Endometrium (tissue), 2 donors: ENCODE data around the gene SYNDIG1.

Experiments
- FAIRE-seq: peaks from 2 replicates; lab custom pipeline; 2012; peaks lifted over from hg19 to GRCh38; lab: Jason Lieb, UNC
- donor health status: control.
- donor health status: control.

SYNDIG1 gene

DNA sequence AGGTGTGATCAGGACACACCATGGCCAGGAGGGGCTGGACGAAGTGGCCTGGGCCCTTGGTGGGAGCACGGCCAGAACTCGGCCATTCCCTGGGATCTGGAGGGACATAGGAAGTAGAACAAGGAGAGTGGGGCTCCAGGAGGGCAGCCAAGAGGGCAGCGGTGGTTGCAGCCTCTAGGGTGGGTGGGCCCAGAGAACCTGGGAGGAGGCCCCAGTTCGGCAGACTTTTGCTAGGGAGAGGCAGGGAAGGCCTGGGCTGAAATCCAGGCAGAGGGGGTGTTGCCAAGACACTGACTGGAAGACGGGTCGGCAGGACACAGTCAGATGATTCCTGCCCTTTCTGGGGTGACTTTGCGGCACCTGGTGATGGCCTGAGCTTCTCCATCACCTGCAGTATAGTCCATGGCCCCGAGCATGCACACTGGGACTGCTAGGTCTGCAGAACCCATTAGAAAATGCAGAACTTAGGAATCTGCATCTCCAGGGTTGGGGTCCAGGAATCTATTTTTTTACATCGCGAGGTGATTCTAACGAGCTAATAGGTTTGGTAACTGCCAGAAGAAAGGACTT lies 224.8 kb downstream of the SYNDIG1 start:
- no peak for FAIRE-seq

GRCh38 chr20:24694727-24695528 lies 225.5 kb downstream of the SYNDIG1 start:
- peak; percentile 15 for FAIRE-seq

DNA sequence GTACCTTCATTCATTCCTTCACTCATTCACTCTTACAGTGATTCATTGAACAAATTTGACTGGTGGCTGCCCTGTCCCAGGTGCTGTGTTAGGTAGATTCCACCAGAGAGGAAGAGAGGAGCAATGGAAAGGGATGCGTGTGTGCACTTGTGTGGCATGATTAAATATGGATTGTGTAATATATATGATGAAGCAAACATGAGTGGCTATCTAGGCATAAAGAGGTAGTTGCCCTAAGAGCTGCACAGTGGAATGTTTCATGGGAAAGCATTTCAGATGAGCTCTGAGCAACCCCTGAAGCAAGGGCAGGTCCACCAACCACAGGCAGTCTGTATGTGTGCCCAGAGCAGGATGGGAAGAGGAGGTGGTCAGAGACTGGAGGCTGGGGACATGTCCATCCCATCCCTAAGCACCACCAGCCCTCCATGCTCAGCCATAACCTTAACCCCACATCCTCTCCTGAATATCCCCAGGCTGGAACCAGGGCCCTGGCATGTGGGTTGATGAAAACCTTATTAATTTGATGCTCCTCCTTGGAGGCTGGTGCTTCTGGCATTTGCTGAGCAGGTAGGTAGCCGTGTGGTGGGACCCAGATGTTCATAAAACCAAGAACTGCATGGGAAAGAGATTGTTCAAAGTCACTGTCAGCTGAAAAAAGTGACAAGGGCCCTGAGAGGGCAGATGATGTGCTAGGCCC lies 226.2 kb downstream of the SYNDIG1 start:
- FAIRE-seq, result no peak

DNA sequence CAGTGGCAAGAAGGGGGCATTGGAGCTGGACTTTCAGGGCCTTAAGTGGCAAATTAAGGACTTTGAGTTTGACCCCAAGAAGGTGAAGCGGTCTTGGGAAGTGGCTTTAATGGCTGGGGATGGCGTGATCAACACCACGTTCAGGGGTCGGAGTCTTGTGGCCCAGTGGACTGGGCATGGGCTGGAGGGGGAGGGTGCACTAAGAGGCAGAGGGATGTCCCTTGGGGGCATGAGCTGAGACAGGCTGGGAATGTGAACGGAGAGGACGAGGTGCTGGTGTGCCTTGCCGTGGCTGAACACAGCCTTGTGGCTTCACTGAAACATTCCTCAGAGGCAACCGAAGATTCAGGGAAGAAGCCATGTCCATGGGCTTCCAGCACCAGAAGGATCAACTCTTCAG lies 227.0 kb downstream of the SYNDIG1 start:
- FAIRE-seq, result no peak

DNA sequence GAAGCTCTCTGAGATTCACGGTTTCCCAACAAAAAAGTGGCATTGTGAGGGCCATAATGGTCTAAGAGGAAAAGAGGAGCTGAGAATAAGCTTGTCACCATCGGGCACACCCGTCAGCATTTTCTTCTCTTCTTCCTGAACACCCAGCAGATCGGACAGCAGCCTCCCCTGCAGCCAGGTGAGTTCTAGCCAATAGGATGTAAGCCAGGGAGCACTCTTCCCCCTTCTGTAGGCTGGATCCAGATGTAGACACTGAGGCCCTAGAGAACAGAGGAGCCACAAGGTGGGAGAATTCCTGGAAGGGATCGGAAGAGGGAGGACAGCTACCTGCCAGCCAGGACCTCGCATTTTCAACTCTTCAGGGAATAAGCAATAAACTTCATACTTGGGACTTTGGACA lies 228.0 kb downstream of the SYNDIG1 start:
- FAIRE-seq, result no peak

- no peak for FAIRE-seq
Observed at GRCh38 chr20:24698189-24698588, 228.8 kb downstream of the SYNDIG1 start.

DNA sequence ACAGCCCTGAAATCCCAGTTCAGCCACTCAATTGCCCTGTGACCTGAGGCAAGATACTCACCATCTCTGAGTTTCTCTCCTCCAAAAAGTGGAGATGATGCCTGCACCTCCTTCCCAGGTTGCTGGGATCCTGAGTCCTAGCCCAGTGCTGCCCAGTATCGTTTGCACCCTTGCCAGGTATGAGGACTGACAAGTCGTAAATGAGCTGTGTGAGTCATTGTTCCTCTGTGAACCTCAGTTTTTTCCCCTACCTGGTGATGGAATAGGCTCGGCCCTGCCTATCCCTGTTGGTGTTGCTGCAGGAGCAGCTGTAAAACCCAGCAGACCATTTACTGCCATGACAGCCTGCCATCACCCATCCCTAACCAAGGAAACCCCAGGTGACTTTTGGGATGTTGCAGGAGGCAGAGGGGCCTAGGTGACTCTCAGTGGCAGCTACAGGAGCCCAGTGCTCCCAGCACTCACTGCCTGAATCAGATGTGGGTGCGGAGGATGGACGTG lies 229.3 kb downstream of the SYNDIG1 start:
- FAIRE-seq, result no peak

GRCh38 chr20:24699321-24700165 lies 230.1 kb downstream of the SYNDIG1 start:
- no peak for FAIRE-seq

- FAIRE-seq, result no peak
Observed at GRCh38 chr20:24700166-24700860, 230.9 kb downstream of the SYNDIG1 start.

DNA sequence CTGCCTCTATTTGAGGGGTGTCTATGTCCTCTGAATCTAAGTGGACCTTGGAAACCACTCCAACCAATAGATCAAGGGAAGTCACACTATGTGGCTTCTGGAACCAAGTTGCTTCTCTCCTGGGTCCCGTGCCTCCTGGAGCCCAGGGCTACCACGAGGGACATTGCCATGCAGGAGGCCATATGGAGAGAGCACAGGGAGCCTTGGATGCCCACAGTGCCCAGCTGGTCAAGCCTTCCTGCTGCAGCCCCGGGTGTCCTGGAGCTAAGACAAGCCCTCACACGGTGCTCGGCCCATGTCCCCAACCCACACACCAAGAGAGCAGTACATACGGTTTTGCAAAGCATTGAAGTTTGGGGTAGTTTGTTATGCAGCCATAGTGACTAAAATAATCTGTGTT lies 231.6 kb downstream of the SYNDIG1 start:
- FAIRE-seq, result no peak

- no peak for FAIRE-seq
Observed at GRCh38 chr20:24701668-24702067, 232.2 kb downstream of the SYNDIG1 start.

GRCh38 chr20:24702501-24703283 lies 233.3 kb downstream of the SYNDIG1 start:
- FAIRE-seq, result no peak

GRCh38 chr20:24703284-24703610 lies 233.8 kb downstream of the SYNDIG1 start:
- FAIRE-seq, result no peak

- no peak for FAIRE-seq
Observed at GRCh38 chr20:24704899-24705298, 235.5 kb downstream of the SYNDIG1 start.

DNA sequence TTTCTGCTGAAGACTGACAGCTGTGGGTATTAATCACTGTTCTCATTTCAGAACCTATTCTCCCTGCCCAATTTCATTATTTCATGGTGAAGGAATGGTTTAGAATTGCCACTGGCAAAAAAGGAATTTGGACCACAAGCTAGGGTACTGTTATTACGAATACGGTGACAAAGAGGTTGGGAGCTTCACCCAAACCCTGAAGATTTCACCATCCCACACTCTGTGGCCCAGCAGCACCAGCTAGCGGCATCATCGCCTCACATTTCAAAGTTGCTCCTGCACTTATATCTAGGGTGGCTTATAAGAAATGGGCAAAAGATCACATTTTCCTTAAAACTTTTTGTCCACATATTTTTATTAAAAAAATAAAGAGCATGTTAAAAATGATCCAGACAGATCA lies 236.1 kb downstream of the SYNDIG1 start:
- FAIRE-seq, result no peak

DNA sequence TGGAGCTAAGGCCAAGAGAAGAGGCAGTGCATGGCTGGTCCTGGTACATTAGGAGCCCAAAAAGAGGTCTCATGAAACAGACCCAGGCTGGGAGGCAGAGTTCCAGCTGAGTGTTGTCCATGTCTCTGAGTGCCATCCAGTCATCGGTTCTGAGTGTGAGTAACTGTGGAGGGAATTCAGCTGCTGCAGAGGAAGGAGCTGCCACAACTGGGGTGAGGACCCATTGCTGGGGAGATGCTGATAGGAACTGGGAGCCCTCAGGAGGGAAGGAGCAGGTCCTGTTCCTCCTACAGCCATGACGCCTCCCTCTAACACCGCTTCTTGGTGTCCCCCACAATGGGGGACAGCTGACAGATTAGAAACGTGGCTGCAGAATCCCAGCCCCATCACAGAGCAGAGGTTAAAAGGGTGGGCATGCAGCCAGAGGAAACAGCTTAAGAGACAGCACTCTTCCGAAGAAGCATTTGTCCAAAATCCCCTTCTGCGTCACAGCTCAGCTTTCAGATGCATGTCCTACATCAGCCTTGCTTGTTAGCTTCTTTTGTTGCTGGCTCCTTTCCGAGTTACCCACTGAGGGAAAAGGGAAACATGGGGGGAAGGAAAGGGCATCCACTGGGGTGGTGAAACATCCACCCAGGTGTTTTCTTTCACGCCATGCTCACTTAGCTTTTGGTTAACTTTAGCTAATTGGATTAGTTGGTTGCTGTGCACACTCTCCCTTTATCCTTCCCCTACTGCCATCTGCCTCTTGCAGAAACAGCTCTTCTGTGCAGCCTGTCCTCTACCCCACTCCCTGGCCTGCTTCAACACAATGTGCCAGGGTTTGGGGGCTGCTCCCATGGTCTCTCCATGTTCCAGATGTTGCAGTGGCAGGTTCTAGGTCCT lies 239.2 kb downstream of the SYNDIG1 start:
- FAIRE-seq, result no peak
